SK-N-SH (cell line): ENCODE data around the gene RALGDS. TPM values are rescaled to one million over a fixed set of nuclear protein-coding genes. Genes with fewer than 3 reads are reported as not detected.

Source experiments
- CTCF ChIA-PET: fragments of 300-600, 350-600 bp; formaldehyde crosslinking; extraction: SDS; loops from one replicate; lab custom pipeline; 2021; lab: Yijun Ruan, JAX
- POLR2A ChIA-PET: fragments of 350-600 bp; sonication (Branson Sonifier 250); formaldehyde crosslinking; extraction: SDS; loops from one replicate; lab custom pipeline; 2020; ENCODE audit warnings: antibody characterized with exemption, inconsistent platforms; lab: Yijun Ruan, JAX
- DNase-seq: peaks from one replicate; pipeline ENCODE4 v3.0.0; 2012
- H2AFZ ChIP-seq: fragments of 200-600 bp; sonication (generic); 2 replicates; pipeline ENCODE4 v1.8.1; 2016; ENCODE audit warnings: antibody characterized with exemption, mild to moderate bottlenecking, low read depth
- H3F3A ChIP-seq: fragments of 200-600 bp; sonication (generic); replicated peaks from 2 replicates; pipeline ENCODE3; 2016; ENCODE audit warnings: antibody characterized with exemption, mild to moderate bottlenecking; ENCODE audit not compliant: insufficient read depth
- H3K27ac ChIP-seq, 2 experiments: fragments of 200-500 bp in 1 of 2; fragments of 200-600 bp in 1 of 2; sonication (Bioruptor generic) in 1 of 2; sonication (generic), shearing (Covaris generic) in 1 of 2; 2 replicates each; pipeline versions ENCODE4 v1.5.1 to v1.6.1; 2014 to 2016; ENCODE audit warnings: low read depth in 2 of 2, inconsistent platforms in 1 of 2, low read length in 1 of 2, mild to moderate bottlenecking in 1 of 2, mixed read lengths in 1 of 2
- H3K27me3 ChIP-seq: fragments of 200-600 bp; sonication (generic), shearing (Covaris generic); 2 replicates; pipeline ENCODE4 v1.6.1; 2016; ENCODE audit warnings: mixed run types; ENCODE audit not compliant: insufficient read depth
- H3K36me3 ChIP-seq, 2 experiments: fragments of 200-500 bp in 1 of 2; fragments of 200-600 bp in 1 of 2; sonication (Bioruptor generic) in 1 of 2; sonication (generic) in 1 of 2; replicated peaks in 1 of 2; 2 replicates each; pipeline versions ENCODE3 to v1.5.1; 2014 to 2016; ENCODE audit warnings: low read length in 1 of 2, mild to moderate bottlenecking in 1 of 2; ENCODE audit not compliant: insufficient read depth in 2 of 2, control insufficient read depth in 1 of 2
- H3K4me1 ChIP-seq, 2 experiments: fragments of 200-500 bp in 1 of 2; fragments of 200-600 bp in 1 of 2; sonication (Bioruptor generic) in 1 of 2; sonication (generic), shearing (Covaris generic) in 1 of 2; 2 replicates each; pipeline versions ENCODE4 v1.5.1 to v1.6.1; 2014 to 2016; ENCODE audit warnings: low read depth in 1 of 2, low read length in 1 of 2, mixed run types in 1 of 2; ENCODE audit not compliant: insufficient read depth in 2 of 2, control insufficient read depth in 1 of 2
- H3K4me2 ChIP-seq: fragments of 200-600 bp; sonication (generic), shearing (Covaris generic); 2 replicates; pipeline ENCODE4 v1.6.1; 2017; ENCODE audit warnings: mixed run types
- H3K4me3 ChIP-seq, 2 experiments: fragments of 200-500 bp in 1 of 2; fragments of 200-600 bp in 1 of 2; sonication (Bioruptor generic) in 1 of 2; sonication (generic), shearing (Covaris generic) in 1 of 2; 2 replicates each; pipeline versions ENCODE4 v1.5.1 to v1.8.1; 2014 to 2016; ENCODE audit warnings: low read depth in 2 of 2, inconsistent platforms in 1 of 2, low read length in 1 of 2, mild to moderate bottlenecking in 1 of 2, mixed read lengths in 1 of 2, moderate library complexity in 1 of 2
- H3K79me2 ChIP-seq: fragments of 200-600 bp; sonication (generic); 2 replicates; pipeline ENCODE4 v1.8.1; 2017; ENCODE audit warnings: mild to moderate bottlenecking; ENCODE audit not compliant: insufficient read depth
- H3K9ac ChIP-seq: fragments of 200-600 bp; sonication (generic); 2 replicates; pipeline ENCODE4 v1.6.1; 2017; ENCODE audit warnings: mixed run types
- H3K9me2 ChIP-seq: fragments of 200-600 bp; sonication (generic); 2 replicates; pipeline ENCODE4 v1.6.1; 2017; ENCODE audit warnings: mixed run types
- H3K9me3 ChIP-seq: fragments of 200-600 bp; sonication (generic); 2 replicates; pipeline ENCODE4 v1.6.1; 2017; ENCODE audit warnings: mixed run types, mild to moderate bottlenecking, moderate library complexity
- H4K20me1 ChIP-seq: fragments of 200-600 bp; sonication (generic); 2 replicates; pipeline ENCODE4 v1.6.1; 2017; ENCODE audit warnings: mild to moderate bottlenecking, mixed run types; ENCODE audit not compliant: insufficient read depth
- CHD2 ChIP-seq: fragments of 150-350 bp; IDR thresholded peaks from 2 replicates; pipeline ENCODE4 v1.6.1; 2018; ENCODE audit warnings: low read length; ENCODE audit not compliant: partially characterized antibody
- ELF1 ChIP-seq: IDR thresholded peaks from 2 replicates; pipeline ENCODE4 v1.4.0; 2012
- EP300 ChIP-seq, 2 experiments: IDR thresholded peaks; 2 replicates each; pipeline versions ENCODE4 v1.4.0 to v1.6.1; 2012; ENCODE audit warnings: borderline replicate concordance in 1 of 2, low read depth in 1 of 2, low read length in 1 of 2
- EZH2phosphoT487 ChIP-seq: fragments of 200-600 bp; sonication (generic); IDR thresholded peaks from 2 replicates; pipeline ENCODE4 v1.6.1; 2017; ENCODE audit warnings: low read depth, mixed run types, mild to moderate bottlenecking, antibody characterized with exemption, moderate library complexity, borderline replicate concordance
- FOXJ3 ChIP-seq: sonication (generic); formaldehyde crosslinking; IDR thresholded peaks from 2 replicates; pipeline ENCODE4 v1.5.1; 2020; ENCODE audit warnings: mild to moderate bottlenecking, missing genetic modification reagents
- GABPA ChIP-seq: IDR thresholded peaks from 2 replicates; pipeline ENCODE4 v1.4.0; 2012; ENCODE audit warnings: low read depth, mild to moderate bottlenecking
- MEF2A ChIP-seq: IDR thresholded peaks from 2 replicates; pipeline ENCODE4 v1.4.0; 2012; ENCODE audit warnings: low read depth, borderline replicate concordance
- MXI1 ChIP-seq: IDR thresholded peaks from 2 replicates; pipeline ENCODE4 v1.6.1; 2012; ENCODE audit warnings: mild to moderate bottlenecking, low read depth, low read length, improper control_type of control experiment
- NFIC ChIP-seq: IDR thresholded peaks from 2 replicates; pipeline ENCODE4 v1.4.0; 2012; ENCODE audit warnings: borderline replicate concordance
- RAD21 ChIP-seq: IDR thresholded peaks from 2 replicates; pipeline ENCODE4 v1.6.1; 2012; ENCODE audit warnings: mild to moderate bottlenecking, low read length
- RXRA ChIP-seq: IDR thresholded peaks from 2 replicates; pipeline ENCODE4 v1.4.0; 2012; ENCODE audit warnings: low read depth, mild to moderate bottlenecking, borderline replicate concordance
- SIN3A ChIP-seq: IDR thresholded peaks from 2 replicates; pipeline ENCODE4 v1.6.1; 2012; ENCODE audit warnings: low read depth, mild to moderate bottlenecking, low read length, moderate library complexity, borderline replicate concordance
- SMC3 ChIP-seq: IDR thresholded peaks from 2 replicates; pipeline ENCODE4 v1.6.1; 2012; ENCODE audit warnings: low read depth, low read length, improper control_type of control experiment
- TEAD4 ChIP-seq: IDR thresholded peaks from 2 replicates; pipeline ENCODE4 v1.4.0; 2012; ENCODE audit warnings: mild to moderate bottlenecking, borderline replicate concordance; ENCODE audit not compliant: insufficient read depth
- YY1 ChIP-seq: IDR thresholded peaks from 2 replicates; pipeline ENCODE4 v1.4.0; 2012; ENCODE audit warnings: low read depth, mild to moderate bottlenecking
- WGBS: methylation state at CpG from one replicate; pipeline ENCODE4 v1.1.6; 2017; ENCODE audit warnings: low lambda C conversion rate; 5-methylcytosine and 5-hydroxymethylcytosine counted together
- polyA plus RNA-seq, 3 experiments: library from polyadenylated mRNA; depleted of rRNA; stranded (reverse); fragments of >200 nt; gene quantifications; 2 replicates each; pipeline ENCODE4 v1.2.3, GENCODE V29; 2012
- TF ChIP-seq, protein P1 (sequence below): IDR thresholded peaks from 2 replicates; pipeline ENCODE4; 2012
- TF ChIP-seq, protein P2 (sequence below): fragments of 150-350 bp; IDR thresholded peaks from 2 replicates; pipeline ENCODE4 v1.6.1; 2017; ENCODE audit warnings: antibody characterized with exemption, low read length, low read depth, borderline replicate concordance
- TF ChIP-seq, protein P3 (sequence below): IDR thresholded peaks from 2 replicates; pipeline ENCODE4 v1.4.0; 2012; ENCODE audit warnings: low read depth
- TF ChIP-seq, protein P4 (sequence below): IDR thresholded peaks from 2 replicates; pipeline ENCODE4 v1.4.0; 2012; ENCODE audit warnings: low read depth, borderline replicate concordance

The RALGDS gene
- polyA plus RNA-seq, 1 of the 3 experiments (the other 2 are of a cell fraction): 64.7 TPM

DNA sequence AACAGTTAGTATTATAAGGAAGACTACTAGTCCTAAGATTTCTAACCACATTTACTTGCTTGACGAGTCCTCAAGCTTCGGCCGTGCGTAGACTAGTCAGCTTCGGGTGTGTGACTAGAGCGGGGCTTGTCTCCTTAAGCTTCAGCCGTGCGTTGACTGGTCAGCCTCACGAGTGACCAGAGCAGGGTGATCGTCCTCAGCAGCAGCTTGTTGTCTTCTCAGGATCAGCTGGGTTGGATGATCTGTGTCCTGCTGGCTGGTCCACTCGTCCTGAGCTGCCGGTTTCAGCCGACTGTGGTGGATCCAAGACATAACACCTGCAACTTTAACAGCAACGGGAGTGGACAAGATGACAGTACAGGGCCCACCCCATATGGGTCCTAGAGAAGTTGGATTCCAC is 42.6 kb downstream of the RALGDS start:
- TF ChIP-seq MXI1 (no peak), GABPA (no peak), RXRA (no peak), SIN3A (no peak), EZH2phosphoT487 (no peak), RAD21 (no peak), TEAD4 (no peak)
- TF ChIP-seq, protein P1, sequence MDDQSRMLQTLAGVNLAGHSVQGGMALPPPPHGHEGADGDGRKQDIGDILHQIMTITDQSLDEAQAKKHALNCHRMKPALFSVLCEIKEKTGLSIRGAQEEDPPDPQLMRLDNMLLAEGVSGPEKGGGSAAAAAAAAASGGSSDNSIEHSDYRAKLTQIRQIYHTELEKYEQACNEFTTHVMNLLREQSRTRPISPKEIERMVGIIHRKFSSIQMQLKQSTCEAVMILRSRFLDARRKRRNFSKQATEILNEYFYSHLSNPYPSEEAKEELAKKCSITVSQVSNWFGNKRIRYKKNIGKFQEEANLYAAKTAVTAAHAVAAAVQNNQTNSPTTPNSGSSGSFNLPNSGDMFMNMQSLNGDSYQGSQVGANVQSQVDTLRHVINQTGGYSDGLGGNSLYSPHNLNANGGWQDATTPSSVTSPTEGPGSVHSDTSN: no peak

DNA sequence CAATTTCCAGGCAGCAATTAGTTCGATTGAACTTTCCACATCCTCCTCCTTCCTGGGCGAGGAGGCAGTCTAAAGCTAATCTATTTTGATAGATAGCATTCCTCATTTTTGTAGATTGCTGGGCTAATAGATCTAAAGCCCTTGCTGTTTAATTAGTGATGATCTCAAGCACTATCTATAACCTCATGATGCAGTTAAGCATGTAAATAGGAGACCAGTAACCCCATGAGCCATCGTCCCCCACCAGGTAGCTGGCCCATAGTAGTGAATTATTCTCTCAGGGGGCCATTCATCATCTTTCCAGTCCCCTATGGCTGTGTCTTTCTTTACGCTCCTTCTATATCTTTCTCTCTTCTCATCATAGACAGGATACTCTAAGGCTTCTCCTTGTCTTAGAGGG is 44.3 kb downstream of the RALGDS start:
- TF ChIP-seq MEF2A (no peak), CHD2 (no peak), TEAD4 (no peak), EP300 (IDR thresholded peaks at IDR 0.05; ENCODE audit: borderline replicate concordance in 1 of 2, low read depth in 1 of 2, low read length in 1 of 2) (no peak), ELF1 (no peak), FOXJ3 (no peak), NFIC (no peak), SMC3 (no peak), YY1 (no peak)
- TF ChIP-seq, protein P2, sequence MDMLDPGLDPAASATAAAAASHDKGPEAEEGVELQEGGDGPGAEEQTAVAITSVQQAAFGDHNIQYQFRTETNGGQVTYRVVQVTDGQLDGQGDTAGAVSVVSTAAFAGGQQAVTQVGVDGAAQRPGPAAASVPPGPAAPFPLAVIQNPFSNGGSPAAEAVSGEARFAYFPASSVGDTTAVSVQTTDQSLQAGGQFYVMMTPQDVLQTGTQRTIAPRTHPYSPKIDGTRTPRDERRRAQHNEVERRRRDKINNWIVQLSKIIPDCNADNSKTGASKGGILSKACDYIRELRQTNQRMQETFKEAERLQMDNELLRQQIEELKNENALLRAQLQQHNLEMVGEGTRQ: no peak
- TF ChIP-seq, protein P3, sequence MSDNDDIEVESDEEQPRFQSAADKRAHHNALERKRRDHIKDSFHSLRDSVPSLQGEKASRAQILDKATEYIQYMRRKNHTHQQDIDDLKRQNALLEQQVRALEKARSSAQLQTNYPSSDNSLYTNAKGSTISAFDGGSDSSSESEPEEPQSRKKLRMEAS: no peak
- TF ChIP-seq, protein P4, sequence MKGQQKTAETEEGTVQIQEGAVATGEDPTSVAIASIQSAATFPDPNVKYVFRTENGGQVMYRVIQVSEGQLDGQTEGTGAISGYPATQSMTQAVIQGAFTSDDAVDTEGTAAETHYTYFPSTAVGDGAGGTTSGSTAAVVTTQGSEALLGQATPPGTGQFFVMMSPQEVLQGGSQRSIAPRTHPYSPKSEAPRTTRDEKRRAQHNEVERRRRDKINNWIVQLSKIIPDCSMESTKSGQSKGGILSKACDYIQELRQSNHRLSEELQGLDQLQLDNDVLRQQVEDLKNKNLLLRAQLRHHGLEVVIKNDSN: no peak
- TF ChIP-seq, all 33 proteins: peak for 0
- H3K9me3 ChIP-seq: no peaks in the 10 kb centered on the region
- no peaks in the 10 kb centered on the region for H3K27me3 ChIP-seq
- no peak overlapping the region for H2AFZ ChIP-seq
- H3K9me2 ChIP-seq: no peaks in the 10 kb centered on the region
- H3K9ac ChIP-seq: no peak overlapping the region
- ChIA-PET POLR2A (no interaction called here), CTCF (interaction anchor here (0.6 to 2.3 kb wide), 4 partner anchors 18 to 1998 kb away, joined by 3 to 9 read pairs (median 6); no protein-coding TSS in a partner anchor)
- no peak overlapping the region for H3K4me2 ChIP-seq
- peak overlapping the region in 1 of 2 experiments; percentile 73; a peak in 1 of 4 replicates for H3K27ac ChIP-seq
- no peaks in the 10 kb centered on the region for H4K20me1 ChIP-seq
- no peak overlapping the region for H3K4me3 ChIP-seq
- no peaks in the 10 kb centered on the region for H3K79me2 ChIP-seq
- no peak for DNase-seq
- H3K4me1 ChIP-seq: peaks cover 0 to 16% of the 10 kb centered on the region in 2 experiments; a peak in 3 of 4 replicates
- no peaks in the 10 kb centered on the region for H3K36me3 ChIP-seq
- 90% methylated on average over 4 of the region's 4 CpGs for WGBS
- H3F3A ChIP-seq: peaks cover 14% of the 10 kb centered on the region

More for the DNA sequence above, 42.6 kb downstream of the RALGDS start:
- H2AFZ ChIP-seq: no peak overlapping the region
- H3K79me2 ChIP-seq: no peaks in the 10 kb centered on the region
- no peaks in the 10 kb centered on the region for H3K9me2 ChIP-seq
- H4K20me1 ChIP-seq: no peaks in the 10 kb centered on the region
- no peak overlapping the region for H3K27ac ChIP-seq
- no peaks in the 10 kb centered on the region for H3K36me3 ChIP-seq
- DNase-seq: no peak
- ChIA-PET POLR2A (no interaction called here), CTCF (interaction anchor here (1.2 to 1.4 kb wide), 3 partner anchors 14 to 69 kb away, joined by 4 to 6 read pairs (median 5); no protein-coding TSS in a partner anchor)
- H3K9ac ChIP-seq: no peak overlapping the region
- H3K4me2 ChIP-seq: no peak overlapping the region
- H3K4me3 ChIP-seq: no peak overlapping the region
- peaks cover 0 to 16% of the 10 kb centered on the region in 2 experiments; a peak in 3 of 4 replicates for H3K4me1 ChIP-seq
- H3F3A ChIP-seq: peaks cover 14% of the 10 kb centered on the region
- no peaks in the 10 kb centered on the region for H3K9me3 ChIP-seq
- WGBS: 76% methylated on average over 14 of the region's 14 CpGs
- no peaks in the 10 kb centered on the region for H3K27me3 ChIP-seq
